ENCODE results near the gene BRINP3. TPM values are rescaled to one million over a fixed set of nuclear protein-coding genes. Genes with fewer than 3 reads are reported as not detected.
"Not testable (repeated sequence)": the region's sequence is repeated elsewhere in the genome, so short reads cannot be mapped to it uniquely, and the experiment has no call there.

The BRINP3 gene
- 0.40 TPM for total RNA-seq

DNA sequence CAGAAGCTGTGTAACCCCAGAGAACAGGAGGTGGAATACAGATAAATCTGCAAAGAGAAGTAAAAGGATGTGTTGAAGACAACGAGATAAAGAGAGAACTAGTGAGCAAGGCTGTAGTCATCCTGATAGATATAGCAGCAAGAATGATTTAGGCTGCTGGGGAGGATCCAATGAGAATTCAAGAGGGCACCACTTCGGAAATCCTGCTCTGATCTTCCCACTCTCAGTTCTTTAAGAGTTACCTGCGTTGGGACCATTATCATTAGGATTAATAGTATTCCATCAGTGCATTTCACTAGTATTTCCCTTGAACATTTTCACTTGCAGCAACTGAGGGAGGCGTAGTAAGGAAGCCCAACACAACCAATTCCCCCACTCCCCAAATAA lies at the start of gene BRINP3:
TSS of gene BRINP3 (minus strand) at position 103 of the 387 bp plus-strand sequence.
- intact Hi-C loops (cut with DNase I): no loop called here
- DNase-seq (ENCODE audit: low spot score) (no peak), ATAC-seq (no peak)

DNA sequence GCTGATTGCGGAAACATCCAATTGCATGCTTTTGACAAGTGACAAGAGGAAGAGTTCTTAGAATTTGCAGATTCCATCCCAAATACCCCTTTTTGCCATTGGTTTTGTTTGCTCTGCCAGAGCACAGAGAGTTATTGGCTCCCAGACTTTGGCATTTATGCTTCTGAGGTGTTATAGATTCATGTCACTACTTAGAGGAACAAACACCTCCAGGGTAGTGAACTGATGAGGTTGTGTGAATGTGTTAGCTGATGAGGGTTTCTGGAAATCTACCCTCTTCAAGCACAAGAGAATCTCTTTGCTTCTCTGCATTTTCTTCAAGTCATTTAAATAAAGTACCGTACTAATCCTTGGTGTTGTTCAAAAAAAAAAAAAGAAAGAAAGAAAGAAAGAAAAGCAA lies 33.9 kb upstream of the BRINP3 start:
- intact Hi-C loops (cut with DNase I): no loop called here
- DNase-seq (ENCODE audit: low spot score): no peak
- ATAC-seq: no peak

DNA sequence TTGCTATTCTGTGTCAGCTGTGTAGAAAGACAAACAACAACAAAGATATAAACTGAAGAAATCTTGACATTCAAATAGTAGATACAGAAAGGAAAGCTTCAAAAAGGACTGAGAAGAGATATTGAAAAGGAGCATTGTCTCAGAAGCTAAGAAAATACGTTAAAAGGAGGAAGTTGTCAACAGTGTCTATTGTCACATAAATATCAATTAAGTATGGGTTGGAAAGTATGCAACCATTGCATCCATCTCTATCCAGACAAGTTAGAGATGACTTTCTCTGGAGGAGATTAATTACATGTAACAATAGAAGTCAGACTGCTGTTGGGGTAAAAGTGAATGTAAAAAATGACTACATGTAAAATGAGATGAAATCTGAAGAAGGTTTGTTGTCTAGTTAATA lies 29.7 kb upstream of the BRINP3 start:
- ATAC-seq (no peak), DNase-seq (ENCODE audit: low spot score) (no peak)
- intact Hi-C loops (cut with DNase I): no loop called here

DNA sequence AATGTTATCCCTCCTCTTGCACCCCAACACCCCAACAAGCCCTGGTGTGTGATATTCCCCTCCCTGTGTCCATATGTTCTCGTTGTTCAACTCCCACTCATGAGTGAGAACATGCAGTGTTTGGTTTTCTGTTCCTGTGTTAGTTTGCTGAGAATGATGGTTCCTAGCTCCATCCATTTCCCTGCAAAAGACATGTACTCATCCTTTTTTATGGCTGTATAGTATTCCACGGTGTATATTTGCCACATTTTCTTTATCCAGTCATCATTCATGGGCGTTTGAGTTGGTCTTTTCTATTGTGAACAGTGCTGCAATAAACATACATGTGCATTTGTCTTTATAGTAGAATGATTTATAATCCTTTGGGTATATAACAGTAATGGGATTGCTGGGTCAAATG lies 26.9 kb upstream of the BRINP3 start:
- DNase-seq (ENCODE audit: low spot score); intact Hi-C loops (cut with DNase I); ATAC-seq: not testable (repeated sequence)

DNA sequence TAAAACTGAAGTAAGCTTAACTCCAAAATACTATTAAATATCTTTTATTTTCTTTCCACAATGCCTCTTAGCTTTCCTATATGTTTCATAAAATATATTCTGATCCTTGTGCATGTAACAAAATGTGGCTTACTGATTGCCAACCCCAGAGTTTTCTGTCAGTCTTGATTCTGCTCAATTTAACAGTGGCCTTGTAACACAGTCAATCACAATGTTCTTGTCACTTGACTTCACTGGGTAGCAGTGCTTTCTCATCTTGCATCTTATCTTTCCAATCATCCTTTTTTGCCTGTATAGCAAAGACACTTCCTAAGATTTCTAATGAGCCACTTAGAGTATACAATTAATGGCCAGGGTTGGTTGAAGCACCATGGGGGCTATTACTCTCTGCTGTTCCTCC lies 19.9 kb upstream of the BRINP3 start:
- intact Hi-C loops (cut with DNase I): no loop called here
- DNase-seq (ENCODE audit: low spot score): no peak
- no peak for ATAC-seq

GRCh38 chr1:190494451-190494850 lies 16.8 kb upstream of the BRINP3 start:
- ATAC-seq: no peak
- intact Hi-C loops (cut with DNase I): no loop called here

DNA sequence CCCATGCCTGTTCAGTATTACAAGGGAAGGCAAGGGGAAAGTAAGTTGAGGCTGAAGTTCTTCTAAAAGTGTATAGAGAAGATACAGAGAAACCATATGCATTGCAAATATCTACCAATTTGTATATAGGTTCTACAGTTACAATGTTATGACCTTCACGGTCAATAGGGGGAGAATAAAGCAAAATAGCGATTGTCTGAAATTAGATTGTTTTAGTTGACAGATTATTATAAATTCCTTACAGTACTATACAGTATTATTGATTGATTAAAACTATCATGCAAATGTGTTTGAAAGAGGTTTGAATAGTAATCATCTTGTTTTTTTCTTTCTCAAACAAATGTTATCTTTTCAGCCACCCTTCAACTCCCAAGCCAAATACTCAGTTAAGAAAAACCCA lies 13.7 kb upstream of the BRINP3 start:
- intact Hi-C loops (cut with DNase I): no loop called here

More at GRCh38 chr1:190494451-190494850, 16.8 kb upstream of the BRINP3 start:
- no peak for DNase-seq (ENCODE audit: low spot score)

GRCh38 chr1:190484045-190484444 lies 6.4 kb upstream of the BRINP3 start:
- DNase-seq (ENCODE audit: low spot score): no peak
- intact Hi-C loops (cut with DNase I): no loop called here
- no peak for ATAC-seq

More for the DNA sequence above, 13.7 kb upstream of the BRINP3 start:
- no peak for DNase-seq (ENCODE audit: low spot score)
- ATAC-seq: no peak

GRCh38 chr1:190480231-190480630 lies 2.6 kb upstream of the BRINP3 start:
- DNase-seq (ENCODE audit: low spot score) (no peak), ATAC-seq (no peak)

DNA sequence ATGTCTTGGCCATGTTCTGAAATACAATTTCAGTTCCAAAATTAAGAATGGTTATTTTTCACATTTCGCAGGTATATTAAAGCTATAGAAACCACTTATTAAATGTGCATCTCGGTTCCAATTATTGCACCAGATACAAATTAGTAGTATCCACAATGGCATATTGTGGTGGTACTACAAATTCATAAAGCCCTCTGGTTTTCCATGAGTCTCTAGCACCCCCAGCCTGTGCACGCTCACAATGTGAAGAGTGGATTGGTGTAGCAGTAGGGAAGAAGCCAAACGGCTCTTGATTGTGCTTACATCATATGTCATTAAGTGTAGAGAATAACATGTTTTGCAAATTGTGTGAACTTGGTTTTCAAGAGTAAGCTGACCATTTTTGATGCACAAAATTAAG lies 1.9 kb upstream of the BRINP3 start:
- no peak for DNase-seq (ENCODE audit: low spot score)
- intact Hi-C loops (cut with DNase I): no loop called here
- no peak for ATAC-seq

More at GRCh38 chr1:190480231-190480630, 2.6 kb upstream of the BRINP3 start:
- intact Hi-C loops (cut with DNase I): no loop called here

DNA sequence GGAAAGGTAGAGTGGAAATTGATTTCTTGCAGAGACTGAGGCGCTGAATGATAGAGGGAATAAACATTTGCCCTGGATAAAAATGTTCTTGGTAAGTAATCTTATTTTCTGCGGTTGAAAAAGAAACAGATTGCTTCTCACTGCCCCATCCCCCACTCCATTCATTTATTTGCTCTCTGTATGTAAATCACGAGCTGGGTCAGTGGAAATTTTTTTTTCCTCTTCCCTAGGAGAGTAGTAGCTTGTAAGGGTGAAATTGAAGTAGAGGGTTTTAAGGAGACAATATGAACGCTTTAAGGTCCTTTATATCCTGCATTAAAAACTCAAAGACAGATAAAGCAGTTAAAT lies 1.4 kb upstream of the BRINP3 start:
- ATAC-seq (no peak), DNase-seq (ENCODE audit: low spot score) (no peak)
- intact Hi-C loops (cut with DNase I): no loop called here

- peak; percentile 56 for ATAC-seq
These were observed 735 bp upstream of the BRINP3 start for GRCh38 chr1:190478149-190479049.

GRCh38 chr1:190476806-190477205 lies 858 bp downstream of the BRINP3 start:
- no peak for DNase-seq (ENCODE audit: low spot score)
- no peak for ATAC-seq
- intact Hi-C loops (cut with DNase I): no loop called here

More at GRCh38 chr1:190478149-190479049, 735 bp upstream of the BRINP3 start:
- DNase-seq (ENCODE audit: low spot score): no peak
- intact Hi-C loops (cut with DNase I): no loop called here

DNA sequence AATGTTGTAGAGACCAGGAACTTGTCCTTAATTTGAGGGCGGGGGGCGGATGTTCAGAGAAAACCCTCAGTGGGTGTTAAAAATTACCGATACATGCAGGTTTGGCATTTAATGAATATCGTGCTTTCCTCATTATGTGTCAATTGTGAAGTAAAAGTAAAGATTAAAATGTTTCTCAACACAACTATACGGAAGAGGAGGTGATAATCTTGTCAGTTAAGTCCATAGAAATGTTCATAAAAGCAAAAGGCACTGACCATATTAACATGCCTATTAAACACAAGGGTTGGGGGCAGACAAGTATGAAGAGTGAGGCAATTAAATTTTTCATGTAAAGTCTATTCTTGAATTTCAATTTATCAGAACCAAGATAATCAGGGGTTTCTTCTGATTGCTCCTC lies 1.3 kb downstream of the BRINP3 start:
- DNase-seq (ENCODE audit: low spot score) (no peak), ATAC-seq (no peak)
- intact Hi-C loops (cut with DNase I): no loop called here

- ATAC-seq (no peak), DNase-seq (ENCODE audit: low spot score) (no peak)
- intact Hi-C loops (cut with DNase I): no loop called here
These were observed 2.1 kb downstream of the BRINP3 start for GRCh38 chr1:190475421-190476141.

DNA sequence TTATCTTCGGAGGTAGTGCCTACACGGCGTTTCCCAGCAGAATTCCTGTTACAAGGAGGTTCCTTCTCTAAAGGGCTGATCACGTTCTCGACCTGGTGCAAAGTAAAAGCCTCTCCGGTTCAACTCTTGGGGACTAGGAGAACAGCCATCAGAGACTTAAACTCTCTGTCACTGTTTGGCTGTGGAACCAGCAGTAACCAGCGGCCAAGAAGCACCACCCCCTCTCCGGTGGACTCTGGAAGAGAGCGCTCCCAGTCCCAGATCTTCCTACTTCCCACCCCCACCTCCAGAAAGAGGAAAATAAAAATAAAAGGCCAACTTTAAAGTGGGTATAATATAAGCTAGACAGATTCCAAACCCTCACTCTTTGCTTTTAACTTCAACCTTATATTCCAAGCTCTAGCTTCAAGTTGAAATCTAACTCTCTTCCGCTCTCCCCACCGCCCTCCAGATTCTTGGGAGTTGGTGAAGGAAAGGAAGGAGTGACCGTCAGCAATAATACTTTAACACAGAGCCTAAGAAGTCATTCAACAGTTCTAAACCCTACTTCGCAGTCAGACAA lies 2.9 kb downstream of the BRINP3 start:
- intact Hi-C loops (cut with DNase I): no loop called here
- DNase-seq (ENCODE audit: low spot score) (no peak), ATAC-seq (no peak)

DNA sequence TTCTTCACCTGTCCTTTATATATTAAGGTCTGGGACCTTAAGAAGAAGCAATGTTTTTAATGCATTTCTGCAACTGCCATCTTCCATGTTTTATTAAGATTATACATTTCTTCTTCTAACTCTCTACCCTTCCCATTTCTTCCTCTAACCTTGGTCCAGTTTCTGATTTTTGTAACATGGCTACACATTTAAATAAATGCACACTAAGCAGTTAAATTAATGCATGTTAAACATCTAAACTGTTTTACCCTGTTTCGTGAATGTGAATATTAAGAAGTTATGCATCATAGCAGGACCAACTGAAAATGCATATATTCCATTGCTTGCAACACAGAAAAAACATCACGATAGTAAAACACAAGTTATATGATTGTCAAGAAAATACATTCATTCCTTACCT lies 3.7 kb downstream of the BRINP3 start:
- no peak for DNase-seq (ENCODE audit: low spot score)
- intact Hi-C loops (cut with DNase I): no loop called here

DNA sequence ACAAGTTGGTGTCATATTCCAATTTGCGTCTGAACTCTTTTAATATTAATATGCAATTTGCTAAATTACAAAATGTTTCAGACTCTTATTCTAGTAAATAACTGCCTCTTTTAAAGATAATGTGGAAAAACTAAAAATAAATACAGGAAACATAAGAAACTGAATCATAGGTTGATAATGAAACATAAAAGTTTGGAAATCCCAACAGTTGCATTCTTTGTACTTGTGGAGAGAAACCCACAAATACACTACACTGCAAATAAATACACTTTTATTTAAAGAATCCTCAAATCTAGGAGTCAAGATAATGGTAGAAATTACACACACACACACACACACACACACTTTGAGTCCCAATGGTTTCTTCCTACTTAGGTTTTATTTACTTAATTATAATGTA lies 5.2 kb downstream of the BRINP3 start:
- intact Hi-C loops (cut with DNase I): no loop called here
- no peak for ATAC-seq
- DNase-seq (ENCODE audit: low spot score): no peak

More for the DNA sequence above, 3.7 kb downstream of the BRINP3 start:
- ATAC-seq: no peak

- ATAC-seq: no peak
- no peak for DNase-seq (ENCODE audit: low spot score)
- intact Hi-C loops (cut with DNase I): no loop called here
These were observed 5.6 kb downstream of the BRINP3 start for GRCh38 chr1:190472042-190472441.

DNA sequence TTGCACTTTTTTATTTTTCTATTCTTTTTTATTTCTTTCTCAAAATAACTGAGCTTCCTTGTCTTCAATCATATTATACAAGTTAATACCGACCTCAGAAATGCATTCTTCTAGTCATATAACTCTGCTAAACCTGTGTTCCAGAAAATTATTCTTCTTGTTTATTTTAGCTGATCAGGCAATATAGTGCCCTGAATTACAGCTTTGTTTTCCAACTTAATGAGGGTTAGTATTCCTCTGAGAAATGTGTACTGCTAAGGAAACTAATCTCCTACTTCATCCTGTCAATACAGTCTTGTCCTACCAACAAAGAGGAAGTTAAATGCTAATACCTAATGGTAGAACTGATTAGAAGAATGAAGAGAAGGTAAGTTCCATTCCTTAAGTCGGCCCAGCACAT lies 13.0 kb downstream of the BRINP3 start:
- intact Hi-C loops (cut with DNase I): no loop called here

More for the DNA sequence above, 13.0 kb downstream of the BRINP3 start:
- ATAC-seq (no peak), DNase-seq (ENCODE audit: low spot score) (no peak)

All from sciatic nerve (tissue), 2 donors.